ENCODE results near the gene FFAR3. TPM values are rescaled to one million over a fixed set of nuclear protein-coding genes. Genes with fewer than 3 reads are reported as not detected.

The FFAR3 gene
- total and polyA plus RNA-seq, 9 of the 15 experiments (the other 6 are each of a cell fraction or from before 2014, with no cell fraction given): not detected

GRCh38 chr19:35315883-35316282 lies 42.4 kb upstream of the FFAR3 start (continued):
- TF ChIP-seq, protein P1, sequence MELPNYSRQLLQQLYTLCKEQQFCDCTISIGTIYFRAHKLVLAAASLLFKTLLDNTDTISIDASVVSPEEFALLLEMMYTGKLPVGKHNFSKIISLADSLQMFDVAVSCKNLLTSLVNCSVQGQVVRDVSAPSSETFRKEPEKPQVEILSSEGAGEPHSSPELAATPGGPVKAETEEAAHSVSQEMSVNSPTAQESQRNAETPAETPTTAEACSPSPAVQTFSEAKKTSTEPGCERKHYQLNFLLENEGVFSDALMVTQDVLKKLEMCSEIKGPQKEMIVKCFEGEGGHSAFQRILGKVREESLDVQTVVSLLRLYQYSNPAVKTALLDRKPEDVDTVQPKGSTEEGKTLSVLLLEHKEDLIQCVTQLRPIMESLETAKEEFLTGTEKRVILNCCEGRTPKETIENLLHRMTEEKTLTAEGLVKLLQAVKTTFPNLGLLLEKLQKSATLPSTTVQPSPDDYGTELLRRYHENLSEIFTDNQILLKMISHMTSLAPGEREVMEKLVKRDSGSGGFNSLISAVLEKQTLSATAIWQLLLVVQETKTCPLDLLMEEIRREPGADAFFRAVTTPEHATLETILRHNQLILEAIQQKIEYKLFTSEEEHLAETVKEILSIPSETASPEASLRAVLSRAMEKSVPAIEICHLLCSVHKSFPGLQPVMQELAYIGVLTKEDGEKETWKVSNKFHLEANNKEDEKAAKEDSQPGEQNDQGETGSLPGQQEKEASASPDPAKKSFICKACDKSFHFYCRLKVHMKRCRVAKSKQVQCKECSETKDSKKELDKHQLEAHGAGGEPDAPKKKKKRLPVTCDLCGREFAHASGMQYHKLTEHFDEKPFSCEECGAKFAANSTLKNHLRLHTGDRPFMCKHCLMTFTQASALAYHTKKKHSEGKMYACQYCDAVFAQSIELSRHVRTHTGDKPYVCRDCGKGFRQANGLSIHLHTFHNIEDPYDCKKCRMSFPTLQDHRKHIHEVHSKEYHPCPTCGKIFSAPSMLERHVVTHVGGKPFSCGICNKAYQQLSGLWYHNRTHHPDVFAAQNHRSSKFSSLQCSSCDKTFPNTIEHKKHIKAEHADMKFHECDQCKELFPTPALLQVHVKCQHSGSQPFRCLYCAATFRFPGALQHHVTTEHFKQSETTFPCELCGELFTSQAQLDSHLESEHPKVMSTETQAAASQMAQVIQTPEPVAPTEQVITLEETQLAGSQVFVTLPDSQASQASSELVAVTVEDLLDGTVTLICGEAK (IDR thresholded peaks at IDR 0.05): no peak
- TF ChIP-seq, protein P1 (CRISPR knock-in tag; IDR thresholded peaks at IDR 0.05): no peak
- TF ChIP-seq ZBTB7A (IDR thresholded peaks at IDR 0.05; ENCODE audit: borderline replicate concordance, control insufficient read depth, low read depth, low read length) (peak; percentile 45; the same call in 1 of the 2 replicates), NELFE (IDR thresholded peaks at IDR 0.05; ENCODE audit: insufficient read depth, insufficient read length) (no peak), SIRT6 (IDR thresholded peaks at IDR 0.05; ENCODE audit: low read depth, low read length) (no peak), NCOA1 (IDR thresholded peaks at IDR 0.05; ENCODE audit: low read depth) (no peak), ZC3H4 (CRISPR knock-in tag; IDR thresholded peaks at IDR 0.05; ENCODE audit: borderline replicate concordance) (no peak), PKNOX1 (IDR thresholded peaks at IDR 0.05) (peak; percentile 84), TEAD4 (IDR thresholded peaks at IDR 0.05; ENCODE audit: low read length) (peak; percentile 56), TEAD4 (CRISPR knock-in tag; IDR thresholded peaks at IDR 0.05; ENCODE audit: borderline replicate concordance) (no peak), RAD21 (CRISPR knock-in tag; conservative IDR thresholded peaks at IDR 0.05 in 1 of 2, IDR thresholded peaks at IDR 0.05 in 1 of 2) (peak in 1 of 2 experiments; percentile 49; a peak in 2 of 4 replicates), TCF15 (CRISPR knock-in tag; IDR thresholded peaks at IDR 0.05) (no peak), RHOXF2B (CRISPR knock-in tag; conservative IDR thresholded peaks at IDR 0.05) (no peak)
- TF ChIP-seq, protein P2, sequence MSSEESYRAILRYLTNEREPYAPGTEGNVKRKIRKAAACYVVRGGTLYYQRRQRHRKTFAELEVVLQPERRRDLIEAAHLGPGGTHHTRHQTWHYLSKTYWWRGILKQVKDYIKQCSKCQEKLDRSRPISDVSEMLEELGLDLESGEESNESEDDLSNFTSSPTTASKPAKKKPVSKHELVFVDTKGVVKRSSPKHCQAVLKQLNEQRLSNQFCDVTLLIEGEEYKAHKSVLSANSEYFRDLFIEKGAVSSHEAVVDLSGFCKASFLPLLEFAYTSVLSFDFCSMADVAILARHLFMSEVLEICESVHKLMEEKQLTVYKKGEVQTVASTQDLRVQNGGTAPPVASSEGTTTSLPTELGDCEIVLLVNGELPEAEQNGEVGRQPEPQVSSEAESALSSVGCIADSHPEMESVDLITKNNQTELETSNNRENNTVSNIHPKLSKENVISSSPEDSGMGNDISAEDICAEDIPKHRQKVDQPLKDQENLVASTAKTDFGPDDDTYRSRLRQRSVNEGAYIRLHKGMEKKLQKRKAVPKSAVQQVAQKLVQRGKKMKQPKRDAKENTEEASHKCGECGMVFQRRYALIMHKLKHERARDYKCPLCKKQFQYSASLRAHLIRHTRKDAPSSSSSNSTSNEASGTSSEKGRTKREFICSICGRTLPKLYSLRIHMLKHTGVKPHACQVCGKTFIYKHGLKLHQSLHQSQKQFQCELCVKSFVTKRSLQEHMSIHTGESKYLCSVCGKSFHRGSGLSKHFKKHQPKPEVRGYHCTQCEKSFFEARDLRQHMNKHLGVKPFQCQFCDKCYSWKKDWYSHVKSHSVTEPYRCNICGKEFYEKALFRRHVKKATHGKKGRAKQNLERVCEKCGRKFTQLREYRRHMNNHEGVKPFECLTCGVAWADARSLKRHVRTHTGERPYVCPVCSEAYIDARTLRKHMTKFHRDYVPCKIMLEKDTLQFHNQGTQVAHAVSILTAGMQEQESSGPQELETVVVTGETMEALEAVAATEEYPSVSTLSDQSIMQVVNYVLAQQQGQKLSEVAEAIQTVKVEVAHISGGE (CRISPR knock-in tag; IDR thresholded peaks at IDR 0.05): no peak
